ENCODE results near the gene SLC37A2. TPM values are rescaled to one million over a fixed set of nuclear protein-coding genes. Genes with fewer than 3 reads are reported as not detected.
"Not testable (repeated sequence)": the region's sequence is repeated elsewhere in the genome, so short reads cannot be mapped to it uniquely, and the experiment has no call there.

SLC37A2 gene
- total RNA-seq, 4 donors from 2014 or later, result 3.4 to 8.6 (median 6.6) TPM

DNA sequence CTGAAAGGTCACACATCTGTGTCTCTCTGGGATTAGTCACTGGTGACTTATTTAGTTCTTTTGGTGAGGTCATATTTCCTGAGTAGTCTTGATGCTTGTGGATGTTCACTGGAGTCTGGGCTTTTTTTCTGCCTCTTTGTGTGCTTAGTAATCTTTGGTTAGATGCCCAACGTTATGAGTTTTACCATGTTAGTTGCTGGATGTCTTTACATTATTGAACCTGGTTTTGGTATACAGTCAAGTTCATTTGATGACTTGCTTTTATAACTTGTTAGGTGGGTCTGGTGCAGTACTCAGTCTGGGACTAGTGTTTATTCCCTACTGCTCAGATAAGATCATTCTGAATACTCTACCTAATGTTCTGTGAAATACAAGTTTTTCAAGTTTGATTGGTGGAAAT, 26.2 kb upstream of the SLC37A2 start:
- peaks cover 0 to 5% (median 0%) of the 10 kb centered on the region in 3 donors for H3K9me3 ChIP-seq
- H3K4me1 ChIP-seq, result no peaks in the 10 kb centered on the region
- ATAC-seq, result no peak
- no peaks in the 10 kb centered on the region for H3K27me3 ChIP-seq
- no peak overlapping the region for H3K27ac ChIP-seq
- WGBS, 2 donors (ENCODE audit: low coverage in 1 of 2), result 33 to 100% methylated on average over 1 of the region's 1 CpG
- TF ChIP-seq POLR2AphosphoS5 (IDR thresholded peaks at IDR 0.05), result no peak
- no peak for TF ChIP-seq EP300 (IDR thresholded peaks at IDR 0.05)
- TF ChIP-seq POLR2A (IDR thresholded peaks at IDR 0.05), result no peak
- TF ChIP-seq, protein P1, sequence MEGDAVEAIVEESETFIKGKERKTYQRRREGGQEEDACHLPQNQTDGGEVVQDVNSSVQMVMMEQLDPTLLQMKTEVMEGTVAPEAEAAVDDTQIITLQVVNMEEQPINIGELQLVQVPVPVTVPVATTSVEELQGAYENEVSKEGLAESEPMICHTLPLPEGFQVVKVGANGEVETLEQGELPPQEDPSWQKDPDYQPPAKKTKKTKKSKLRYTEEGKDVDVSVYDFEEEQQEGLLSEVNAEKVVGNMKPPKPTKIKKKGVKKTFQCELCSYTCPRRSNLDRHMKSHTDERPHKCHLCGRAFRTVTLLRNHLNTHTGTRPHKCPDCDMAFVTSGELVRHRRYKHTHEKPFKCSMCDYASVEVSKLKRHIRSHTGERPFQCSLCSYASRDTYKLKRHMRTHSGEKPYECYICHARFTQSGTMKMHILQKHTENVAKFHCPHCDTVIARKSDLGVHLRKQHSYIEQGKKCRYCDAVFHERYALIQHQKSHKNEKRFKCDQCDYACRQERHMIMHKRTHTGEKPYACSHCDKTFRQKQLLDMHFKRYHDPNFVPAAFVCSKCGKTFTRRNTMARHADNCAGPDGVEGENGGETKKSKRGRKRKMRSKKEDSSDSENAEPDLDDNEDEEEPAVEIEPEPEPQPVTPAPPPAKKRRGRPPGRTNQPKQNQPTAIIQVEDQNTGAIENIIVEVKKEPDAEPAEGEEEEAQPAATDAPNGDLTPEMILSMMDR (IDR thresholded peaks at IDR 0.05), result no peak
- H3K36me3 ChIP-seq, result no peaks in the 10 kb centered on the region
- no peak overlapping the region for H3K4me3 ChIP-seq

GRCh38 chr11:125049164-125049792, 13.8 kb upstream of the SLC37A2 start:
- Histone ChIP-seq H3K9me3 (no peaks in the 10 kb centered on the region), H3K36me3 (no peaks in the 10 kb centered on the region), H3K4me1 (no peaks in the 10 kb centered on the region), H3K27me3 (no peaks in the 10 kb centered on the region), H3K27ac (no peak overlapping the region), H3K4me3 (no peak overlapping the region)
- WGBS, 2 donors (ENCODE audit: low coverage in 1 of 2), result 91 to 92% methylated on average over 4 of the region's 4 CpGs
- TF ChIP-seq EP300 (IDR thresholded peaks at IDR 0.05) (no peak), POLR2A (IDR thresholded peaks at IDR 0.05) (no peak), POLR2AphosphoS5 (IDR thresholded peaks at IDR 0.05) (no peak)
- TF ChIP-seq, protein P1 (IDR thresholded peaks at IDR 0.05), result no peak
- ATAC-seq, result no peak

GRCh38 chr11:125052047-125052446, 11.1 kb upstream of the SLC37A2 start:
- H3K27me3 ChIP-seq, result no peaks in the 10 kb centered on the region
- no peak overlapping the region for H3K4me3 ChIP-seq
- no peaks in the 10 kb centered on the region for H3K4me1 ChIP-seq
- TF ChIP-seq EP300 (IDR thresholded peaks at IDR 0.05) (no peak), POLR2A (IDR thresholded peaks at IDR 0.05) (no peak), POLR2AphosphoS5 (IDR thresholded peaks at IDR 0.05) (no peak)
- TF ChIP-seq, protein P1 (IDR thresholded peaks at IDR 0.05), result no peak
- H3K9me3 ChIP-seq, result no peaks in the 10 kb centered on the region
- ATAC-seq, result no peak
- H3K36me3 ChIP-seq, result no peaks in the 10 kb centered on the region
- H3K27ac ChIP-seq, result no peak overlapping the region

DNA sequence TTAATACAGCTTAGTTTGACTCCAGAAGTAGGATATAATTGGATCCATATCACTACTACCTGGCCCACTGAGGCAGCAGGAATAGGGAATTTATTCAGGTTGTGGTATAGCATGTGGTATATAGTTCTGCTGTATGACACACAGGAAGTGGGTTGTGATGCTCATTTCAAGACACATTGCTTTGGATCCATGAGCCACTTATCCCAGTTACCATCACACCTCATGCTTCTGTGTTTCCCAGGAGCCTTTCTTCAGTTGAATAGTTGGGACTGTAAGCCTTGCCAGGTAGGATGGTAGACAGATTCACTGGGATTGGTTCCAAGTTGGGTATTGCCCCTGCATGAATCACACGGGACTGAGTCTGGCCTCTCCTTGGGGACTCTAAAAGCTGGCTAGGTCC, 9.9 kb upstream of the SLC37A2 start:
- Histone ChIP-seq H3K27me3 (no peaks in the 10 kb centered on the region), H3K27ac (no peak overlapping the region)

DNA sequence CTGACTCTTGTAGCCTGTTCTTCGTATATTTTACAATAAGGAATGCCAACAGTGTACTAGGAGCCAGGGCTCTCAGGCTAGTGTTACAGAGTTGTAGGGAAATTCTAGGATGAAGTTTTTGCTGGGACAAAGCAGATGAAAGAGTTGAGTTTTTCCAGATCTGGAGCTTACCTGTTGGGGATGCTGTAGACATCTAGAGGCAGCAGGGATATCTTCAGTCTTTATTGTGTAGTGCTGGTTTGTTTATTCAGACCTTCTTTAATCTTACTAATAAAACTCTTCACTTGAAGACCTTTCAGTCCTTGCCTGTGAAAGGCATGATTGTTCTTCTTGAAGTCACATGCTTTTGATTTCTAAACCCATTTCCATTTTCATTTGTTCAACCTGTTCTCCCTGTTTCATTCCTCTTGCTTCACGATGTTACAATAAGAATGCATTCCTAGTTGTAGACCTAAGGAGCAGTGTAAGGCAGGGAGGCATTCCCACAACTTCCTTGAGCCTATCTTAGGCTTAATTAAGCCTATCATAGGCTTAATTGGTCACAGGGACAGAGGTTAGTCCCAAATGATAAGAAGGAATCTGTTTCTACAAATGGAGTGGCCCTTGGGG, 7.9 kb upstream of the SLC37A2 start:
- Histone ChIP-seq H3K27me3 (no peaks in the 10 kb centered on the region), H3K4me1 (no peaks in the 10 kb centered on the region), H3K27ac (no peak overlapping the region), H3K4me3 (no peak overlapping the region), H3K36me3 (no peaks in the 10 kb centered on the region), H3K9me3 (no peaks in the 10 kb centered on the region)
- ATAC-seq, result no peak
- WGBS, 2 donors (ENCODE audit: low coverage in 1 of 2), result 73 to 78% methylated on average over 2 of the region's 2 CpGs
- TF ChIP-seq, protein P1 (IDR thresholded peaks at IDR 0.05), result no peak
- no peak for TF ChIP-seq EP300 (IDR thresholded peaks at IDR 0.05)
- TF ChIP-seq POLR2AphosphoS5 (IDR thresholded peaks at IDR 0.05), result no peak
- no peak for TF ChIP-seq POLR2A (IDR thresholded peaks at IDR 0.05)

More for the DNA sequence above, 9.9 kb upstream of the SLC37A2 start:
- Histone ChIP-seq H3K9me3 (no peaks in the 10 kb centered on the region), H3K4me1 (no peaks in the 10 kb centered on the region), H3K4me3 (no peak overlapping the region), H3K36me3 (no peaks in the 10 kb centered on the region)
- 90% methylated on average over 1 of the region's 1 CpG; no CpG with 5 or more reads in 1 of the 2 donors for WGBS, 2 donors (ENCODE audit: low coverage in 1 of 2)
- ATAC-seq, result no peak
- no peak for TF ChIP-seq POLR2A (IDR thresholded peaks at IDR 0.05)

DNA sequence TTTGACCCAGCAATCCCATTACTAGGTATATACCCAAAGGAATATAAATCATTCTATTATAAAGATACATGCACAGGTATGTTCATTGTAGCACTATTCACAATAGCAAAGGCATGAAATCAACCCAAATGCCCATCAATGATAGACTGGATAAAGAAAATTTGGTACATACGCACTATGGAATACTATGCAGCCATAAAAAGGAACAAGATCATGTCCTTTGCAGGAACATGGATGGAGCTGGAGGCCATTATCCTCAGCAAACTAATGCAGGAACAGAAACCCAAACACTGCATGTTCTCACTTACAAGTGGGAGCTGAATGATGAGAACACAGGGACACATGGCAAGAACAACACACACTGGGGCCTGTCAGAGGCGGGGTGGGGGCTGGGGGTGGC, 7.0 kb upstream of the SLC37A2 start:
- H3K4me1 ChIP-seq, ATAC-seq, H3K4me3 ChIP-seq, H3K27me3 ChIP-seq, H3K27ac ChIP-seq, H3K36me3 ChIP-seq, H3K9me3 ChIP-seq: not testable (repeated sequence)
- 80% methylated on average over 1 of the region's 2 CpGs; no CpG with 5 or more reads in 1 of the 2 donors for WGBS, 2 donors (ENCODE audit: low coverage in 1 of 2)

All from gastroesophageal sphincter (tissue), 4 donors.